Esophagus muscularis mucosa (tissue), 4 donors: ENCODE results near the gene RIC8B. TPM values are rescaled to one million over a fixed set of nuclear protein-coding genes. Genes with fewer than 3 reads are reported as not detected.

Source experiments
- DNase-seq: peaks from one replicate; pipeline ENCODE4 v3.0.0-alpha.2; 2017; ENCODE audit errors: extremely low spot score
- H3K27ac ChIP-seq, 4 donors: fragments of 200-600 bp; sonication (generic); replicated peaks in 1 of 4; 1 replicate in 3 of 4; 2 replicates in 1 of 4; pipeline ENCODE4 v1.5.1; 2016 to 2019; ENCODE audit warnings: mild to moderate bottlenecking in 1 of 4
- H3K27me3 ChIP-seq, 4 donors: fragments of 200-600 bp; sonication (generic); one replicate each; pipeline versions ENCODE4 v1.5.1 to v1.6.0; 2016 to 2019
- H3K36me3 ChIP-seq, 4 donors: fragments of 200-600 bp; sonication (generic); one replicate each; pipeline ENCODE4 v1.5.1; 2016 to 2019
- H3K4me1 ChIP-seq, 4 donors: fragments of 200-600 bp; sonication (generic); one replicate each; pipeline ENCODE4 v1.5.1; 2016 to 2019
- H3K4me3 ChIP-seq, 4 donors: fragments of 200-600 bp; sonication (generic); 1 replicate in 2 of 4; 2 replicates in 2 of 4; pipeline ENCODE4 v1.5.1; 2016 to 2019; ENCODE audit warnings: mild to moderate bottlenecking in 4 of 4, moderate library complexity in 1 of 4
- H3K9me3 ChIP-seq, 4 donors: fragments of 200-600 bp; sonication (generic); 1 replicate in 3 of 4; 2 replicates in 1 of 4; pipeline ENCODE4 v1.5.1; 2016 to 2019
- CTCF ChIP-seq, 3 experiments: fragments of 200-600 bp in 2 of 3; fragments of 450-650 bp in 1 of 3; sonication (generic) in 2 of 3; IDR thresholded peaks; one replicate each; pipeline ENCODE4 v1.5.1; 2017 to 2019; ENCODE audit warnings: antibody characterized with exemption in 3 of 3, mild to moderate bottlenecking in 2 of 3, moderate library complexity in 1 of 3
- EP300 ChIP-seq: sonication (generic); formaldehyde crosslinking; IDR thresholded peaks from one replicate; pipeline ENCODE4 v1.6.1; 2017; ENCODE audit warnings: antibody characterized with exemption
- POLR2A ChIP-seq: fragments of 450-650 bp; IDR thresholded peaks from one replicate; pipeline ENCODE4 v1.6.1; 2017; ENCODE audit warnings: antibody characterized with exemption, moderate library complexity, mild to moderate bottlenecking, low read depth
- POLR2AphosphoS5 ChIP-seq, 2 donors: sonication (generic); formaldehyde crosslinking; IDR thresholded peaks; one replicate each; pipeline ENCODE4 v1.6.1; 2017; ENCODE audit warnings: antibody characterized with exemption in 2 of 2
- WGBS: methylation state at CpG from one replicate; pipeline ENCODE4 v1.1.5; 2018; 5-methylcytosine and 5-hydroxymethylcytosine counted together
- intact Hi-C: fragments of 100-400 bp; cut with DNase I; formaldehyde crosslinking; loops from one replicate; pipeline ENCODE4 v1.15.1; 2023
- total RNA-seq, 4 donors: library from RNA; depleted of rRNA; stranded (reverse); fragments of >200 nt; gene quantifications; one replicate each; pipeline versions ENCODE4 v1.1.0 to v1.2.1, GENCODE V29; 2016

RIC8B gene
- total RNA-seq, 4 donors from 2014 or later: 13.8 to 19.1 (median 15.3) TPM

- Histone ChIP-seq H3K4me3 (no peak overlapping the region), H3K9me3 (no peaks in the 10 kb centered on the region), H3K36me3 (peaks cover 22 to 76% (median 42%) of the 10 kb centered on the region in 4 donors), H3K27ac (no peak overlapping the region), H3K4me1 (no peaks in the 10 kb centered on the region), H3K27me3 (no peaks in the 10 kb centered on the region)
- DNase-seq: no peak
- TF ChIP-seq POLR2A: no peak
- TF ChIP-seq POLR2AphosphoS5 (IDR thresholded peaks at IDR 0.05): no peak
- no peak for TF ChIP-seq CTCF (IDR thresholded peaks at IDR 0.05)
- no peak for TF ChIP-seq EP300
- intact Hi-C loops: no loop called here
- 96% methylated on average over 3 of the region's 3 CpGs for WGBS
These were observed 110.5 kb downstream of the RIC8B start for GRCh38 chr12:106885026-106885425.

- Histone ChIP-seq H3K4me1 (no peaks in the 10 kb centered on the region), H3K27me3 (no peaks in the 10 kb centered on the region), H3K9me3 (no peaks in the 10 kb centered on the region), H3K27ac (no peak overlapping the region), H3K4me3 (no peak overlapping the region), H3K36me3 (peaks cover 22 to 69% (median 38%) of the 10 kb centered on the region in 4 donors)
- WGBS: 92% methylated on average over 4 of the region's 4 CpGs
- TF ChIP-seq POLR2A (no peak), CTCF (IDR thresholded peaks at IDR 0.05) (no peak), POLR2AphosphoS5 (IDR thresholded peaks at IDR 0.05) (no peak), EP300 (no peak)
- no peak for DNase-seq
- intact Hi-C loops: no loop called here
These were observed 111.2 kb downstream of the RIC8B start for GRCh38 chr12:106885541-106886249.

- DNase-seq: no peak
- Histone ChIP-seq H3K4me1 (no peaks in the 10 kb centered on the region), H3K4me3 (no peak overlapping the region), H3K27ac (no peak overlapping the region), H3K27me3 (no peaks in the 10 kb centered on the region), H3K9me3 (no peaks in the 10 kb centered on the region), H3K36me3 (peaks cover 22 to 58% (median 32%) of the 10 kb centered on the region in 4 donors)
- intact Hi-C loops: no loop called here
- TF ChIP-seq CTCF (IDR thresholded peaks at IDR 0.05): no peak
- TF ChIP-seq POLR2A: no peak
- no peak for TF ChIP-seq EP300
- TF ChIP-seq POLR2AphosphoS5 (IDR thresholded peaks at IDR 0.05): no peak
- 79% methylated on average over 2 of the region's 2 CpGs for WGBS
These were observed 112.5 kb downstream of the RIC8B start for GRCh38 chr12:106886932-106887331.

- WGBS: 92% methylated on average over 5 of the region's 5 CpGs
- no peak overlapping the region for H3K27ac ChIP-seq
These were observed 114.0 kb downstream of the RIC8B start for GRCh38 chr12:106888348-106888970.

More at GRCh38 chr12:106888348-106888970, 114.0 kb downstream of the RIC8B start:
- intact Hi-C loops: no loop called here
- DNase-seq: no peak
- no peak overlapping the region for H3K4me3 ChIP-seq
- H3K36me3 ChIP-seq: peaks cover 22 to 45% (median 27%) of the 10 kb centered on the region in 4 donors
- no peaks in the 10 kb centered on the region for H3K9me3 ChIP-seq
- TF ChIP-seq EP300 (no peak), POLR2A (no peak), CTCF (IDR thresholded peaks at IDR 0.05) (no peak)
- no peaks in the 10 kb centered on the region for H3K4me1 ChIP-seq
- no peaks in the 10 kb centered on the region for H3K27me3 ChIP-seq
